Thymus (tissue), 11 donors: Measurements from ENCODE around the gene CYP3A5. TPM values are rescaled to one million over a fixed set of nuclear protein-coding genes. Genes with fewer than 3 reads are reported as not detected.

ENCODE experiments used
- DNase-seq, 9 donors: peaks; one replicate each; pipeline ENCODE4 v3.0.0-alpha.2; 2013; ENCODE audit warnings: low spot score in 9 of 9, low read depth in 6 of 9, missing footprints in 1 of 9
- H3K27ac ChIP-seq, 2 donors: one replicate each; pipeline ENCODE4 v1.5.1; 2013; ENCODE audit warnings: control low read depth in 1 of 2, low read depth in 1 of 2, low read length in 1 of 2, mild to moderate bottlenecking in 1 of 2, moderate library complexity in 1 of 2
- H3K27me3 ChIP-seq, 2 donors: one replicate each; pipeline ENCODE4 v1.5.1; 2013; ENCODE audit warnings: low read length in 1 of 2; ENCODE audit not compliant: control insufficient read depth in 2 of 2, insufficient read depth in 1 of 2
- H3K36me3 ChIP-seq, 2 donors: one replicate each; pipeline ENCODE4 v1.5.1; 2013; ENCODE audit warnings: low read length in 1 of 2, mild to moderate bottlenecking in 1 of 2, moderate library complexity in 1 of 2; ENCODE audit not compliant: control insufficient read depth in 2 of 2, insufficient read depth in 2 of 2
- H3K4me1 ChIP-seq, 2 donors: one replicate each; pipeline ENCODE4 v1.5.1; 2013; ENCODE audit warnings: low read length in 2 of 2; ENCODE audit not compliant: control insufficient read depth in 2 of 2, insufficient read depth in 2 of 2
- H3K4me3 ChIP-seq, 2 donors: one replicate each; pipeline ENCODE4 v1.5.1; 2013; ENCODE audit warnings: low read length in 2 of 2, control low read depth in 1 of 2, mild to moderate bottlenecking in 1 of 2
- H3K9me3 ChIP-seq, 2 donors: one replicate each; pipeline ENCODE4 v1.5.1; 2013; ENCODE audit warnings: low read length in 1 of 2, mild to moderate bottlenecking in 1 of 2; ENCODE audit not compliant: control insufficient read depth in 2 of 2, insufficient read depth in 1 of 2
- WGBS: extraction: QIAGEN DNeasy Blood & Tissue Kit; methylation state at CpG from one replicate; pipeline ENCODE4 v1.1.7; 2013; 5-methylcytosine and 5-hydroxymethylcytosine counted together
- polyA plus RNA-seq: library from polyadenylated mRNA; stranded (reverse); fragments of 200-250 nt; gene quantifications from one replicate; pipeline ENCODE4 v1.2.3, GENCODE V29; 2013
- total RNA-seq: library from RNA; stranded (reverse); fragments of 120-200 nt; gene quantifications from one replicate; pipeline ENCODE4 v1.2.4, GENCODE V29; 2013
- donor health status: healthy.

CYP3A5 gene
- total and polyA plus RNA-seq, 2 donors = 2.1 to 20.8 TPM

GRCh38 chr7:99623702-99624447 is 55.9 kb downstream of the CYP3A5 start:
- H3K4me1 ChIP-seq = peaks cover 24 to 34% of the 10 kb centered on the region in 2 donors
- peak overlapping the region; percentile 84 to 96 for H3K27ac ChIP-seq
- peaks cover 70 to 97% of the 10 kb centered on the region in 2 donors for H3K36me3 ChIP-seq
- peak overlapping the region; percentile 9 to 28 for H3K4me3 ChIP-seq
- 80% methylated on average over 9 of the region's 9 CpGs for WGBS
- H3K27me3 ChIP-seq = no peaks in the 10 kb centered on the region
- DNase-seq = peak in 4 of 9 donors; percentile 28 to 68 (median 33)
- no peaks in the 10 kb centered on the region for H3K9me3 ChIP-seq

DNA sequence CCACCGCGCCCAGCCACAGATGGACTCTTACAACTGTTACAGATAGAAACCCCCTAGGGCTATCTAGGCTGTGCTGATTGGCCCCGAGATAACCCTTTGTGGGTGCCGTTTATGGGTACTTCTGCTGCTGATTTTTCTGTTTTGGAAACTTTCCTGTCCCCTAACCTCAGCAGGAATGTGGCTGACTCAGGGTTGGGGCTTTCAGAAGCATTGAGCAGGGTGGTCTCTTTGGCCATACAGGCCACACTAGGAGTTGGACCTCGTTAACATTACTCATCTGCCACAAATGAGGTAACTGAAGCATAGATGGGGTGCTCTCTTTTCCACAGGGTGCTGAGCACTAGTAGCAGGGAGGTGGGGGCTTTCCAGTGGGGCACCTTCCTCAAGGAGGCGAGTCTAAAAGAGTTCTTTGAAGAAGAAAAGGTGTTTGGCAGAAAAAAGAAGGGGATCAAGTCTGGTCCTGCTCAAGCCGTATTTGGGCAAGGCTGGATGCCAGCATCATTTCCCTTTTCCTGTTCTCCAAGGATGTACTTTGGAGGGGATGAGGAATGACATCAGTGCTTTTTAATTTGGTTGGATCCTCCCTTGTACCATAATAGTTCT is 56.6 kb downstream of the CYP3A5 start:
- Histone ChIP-seq H3K27ac (peak overlapping the region; percentile 84 to 96), H3K4me3 (no peak overlapping the region), H3K4me1 (peaks cover 24 to 34% of the 10 kb centered on the region in 2 donors), H3K36me3 (peaks cover 68 to 95% of the 10 kb centered on the region in 2 donors), H3K9me3 (no peaks in the 10 kb centered on the region), H3K27me3 (no peaks in the 10 kb centered on the region)
- 88% methylated on average over 7 of the region's 7 CpGs for WGBS
- no peak for DNase-seq

DNA sequence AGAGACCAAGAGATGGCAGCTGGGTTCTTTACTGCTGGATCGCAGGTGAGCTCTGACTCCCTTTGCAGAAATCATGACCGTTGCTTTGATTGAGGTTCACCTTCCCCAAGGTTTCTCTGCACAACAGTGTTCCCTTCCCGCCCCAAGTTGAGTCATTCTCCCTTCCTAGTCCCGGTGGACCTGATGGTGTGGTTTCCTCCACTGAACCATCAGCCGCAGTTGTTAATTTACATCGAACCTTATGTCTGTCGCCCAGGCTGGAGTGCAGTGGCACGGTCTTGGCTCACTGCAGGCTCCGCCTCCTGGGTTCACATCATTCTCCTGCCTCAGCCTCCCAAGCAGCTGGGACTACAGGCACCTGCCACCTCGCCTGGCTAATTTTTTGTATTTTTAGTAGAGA is 57.2 kb downstream of the CYP3A5 start:
- no peak overlapping the region for H3K4me3 ChIP-seq
- DNase-seq = no peak
- H3K27me3 ChIP-seq = no peaks in the 10 kb centered on the region
- no peaks in the 10 kb centered on the region for H3K9me3 ChIP-seq
- 98% methylated on average over 10 of the region's 10 CpGs for WGBS
- peaks cover 68 to 92% of the 10 kb centered on the region in 2 donors for H3K36me3 ChIP-seq
- H3K4me1 ChIP-seq = peaks cover 28 to 38% of the 10 kb centered on the region in 2 donors
- peak overlapping the region; percentile 14 to 47 for H3K27ac ChIP-seq

- H3K36me3 ChIP-seq = peaks cover 63 to 80% of the 10 kb centered on the region in 2 donors
- no peak for DNase-seq
- no peaks in the 10 kb centered on the region for H3K27me3 ChIP-seq
- H3K4me3 ChIP-seq = no peak overlapping the region
- peak overlapping the region in 1 of 2 donors; percentile 3 for H3K27ac ChIP-seq
- 97% methylated on average over 5 of the region's 5 CpGs for WGBS
- H3K9me3 ChIP-seq = no peaks in the 10 kb centered on the region
- peaks cover 33 to 46% of the 10 kb centered on the region in 2 donors for H3K4me1 ChIP-seq
These were observed 58.5 kb downstream of the CYP3A5 start for GRCh38 chr7:99621271-99621670.

- Histone ChIP-seq H3K4me1 (peaks cover 29 to 40% of the 10 kb centered on the region in 2 donors), H3K27ac (no peak overlapping the region), H3K9me3 (no peaks in the 10 kb centered on the region), H3K36me3 (peaks cover 47 to 64% of the 10 kb centered on the region in 2 donors), H3K4me3 (no peak overlapping the region), H3K27me3 (no peaks in the 10 kb centered on the region)
- WGBS = 96% methylated on average over 18 of the region's 18 CpGs
- no peak for DNase-seq
These were observed 60.1 kb downstream of the CYP3A5 start for GRCh38 chr7:99619571-99620130.

- peaks cover 44 to 55% of the 10 kb centered on the region in 2 donors for H3K36me3 ChIP-seq
- peaks cover 21 to 31% of the 10 kb centered on the region in 2 donors for H3K4me1 ChIP-seq
- H3K27ac ChIP-seq = no peak overlapping the region
- no peaks in the 10 kb centered on the region for H3K27me3 ChIP-seq
- DNase-seq = no peak
- H3K9me3 ChIP-seq = no peaks in the 10 kb centered on the region
- H3K4me3 ChIP-seq = no peak overlapping the region
- WGBS = 99% methylated on average over 3 of the region's 3 CpGs
These were observed 61.1 kb downstream of the CYP3A5 start for GRCh38 chr7:99618726-99619125.

GRCh38 chr7:99617192-99617781 is 62.5 kb downstream of the CYP3A5 start:
- 21% methylated on average over 22 of the region's 22 CpGs for WGBS
- H3K27me3 ChIP-seq = no peaks in the 10 kb centered on the region
- peak overlapping the region; percentile 73 to 79 for H3K27ac ChIP-seq
- H3K9me3 ChIP-seq = no peaks in the 10 kb centered on the region
- H3K36me3 ChIP-seq = peaks cover 31 to 40% of the 10 kb centered on the region in 2 donors
- H3K4me1 ChIP-seq = peaks cover 11 to 18% of the 10 kb centered on the region in 2 donors
- peak overlapping the region; percentile 84 to 91 for H3K4me3 ChIP-seq
- no peak for DNase-seq

GRCh38 chr7:99616359-99617191 is 63.2 kb downstream of the CYP3A5 start, which contains the start of gene ZSCAN25:
Gene ZSCAN25 (plus strand): TSS chr7:99616946. CDS start chr7:99619607, 2,661 bp downstream.
- H3K27ac ChIP-seq = peak within 1 kb of the TSS; percentile 73 to 79
- WGBS = 2% methylated on average over 60 of the region's 60 CpGs
- H3K4me3 ChIP-seq = peak within 1 kb of the TSS; percentile 84 to 91
- no peaks in the 10 kb centered on the region for H3K27me3 ChIP-seq
- H3K36me3 ChIP-seq = peaks cover 26 to 35% of the 10 kb centered on the region in 2 donors
- peaks cover 11 to 16% of the 10 kb centered on the region in 2 donors for H3K4me1 ChIP-seq
- H3K9me3 ChIP-seq = no peaks in the 10 kb centered on the region
- DNase-seq = peak; percentile 82 to 96 (median 90)
